CD14-positive monocyte (primary cell): ENCODE results near the gene TPRN. TPM values are rescaled to one million over a fixed set of nuclear protein-coding genes. Genes with fewer than 3 reads are reported as not detected.

Experiments
- DNase-seq, 3 donors: peaks; one replicate each; pipeline ENCODE4 v3.0.0-alpha.2; 2011 to 2022
- H2AFZ ChIP-seq: 2 replicates; pipeline ENCODE4 v1.6.0; 2012; ENCODE audit warnings: mild to moderate bottlenecking, low read depth, low read length, inconsistent platforms; ENCODE audit not compliant: insufficient read depth, poor library complexity, severe bottlenecking
- H3K27ac ChIP-seq, 2 donors: 1 replicate in 1 of 2; 2 replicates in 1 of 2; pipeline ENCODE4 v1.5.1; 2012 to 2013; ENCODE audit warnings: low read length in 2 of 2, control low read depth in 1 of 2, inconsistent platforms in 1 of 2, low read depth in 1 of 2, mild to moderate bottlenecking in 1 of 2
- H3K27me3 ChIP-seq, 2 donors: one replicate each; pipeline versions ENCODE4 v1.6.0 to v1.6.1; 2011 to 2013; ENCODE audit warnings: low read length in 2 of 2; ENCODE audit not compliant: control insufficient read depth in 2 of 2, insufficient read depth in 2 of 2
- H3K36me3 ChIP-seq, 2 donors: replicated peaks in 1 of 2; 1 replicate in 1 of 2; 2 replicates in 1 of 2; pipeline versions ENCODE4 v1.5.1 to v1.6.1; 2012 to 2013; ENCODE audit warnings: low read length in 2 of 2, control low read depth in 1 of 2, inconsistent platforms in 1 of 2, mild to moderate bottlenecking in 1 of 2; ENCODE audit not compliant: insufficient read depth in 2 of 2, control insufficient read depth in 1 of 2
- H3K4me1 ChIP-seq, 2 donors: 1 replicate in 1 of 2; 2 replicates in 1 of 2; pipeline versions ENCODE4 v1.5.1 to v1.6.1; 2012 to 2013; ENCODE audit warnings: low read length in 2 of 2, control low read depth in 1 of 2, inconsistent platforms in 1 of 2, mild to moderate bottlenecking in 1 of 2, moderate library complexity in 1 of 2; ENCODE audit not compliant: insufficient read depth in 2 of 2, control insufficient read depth in 1 of 2
- H3K4me2 ChIP-seq: replicated peaks from 2 replicates; pipeline ENCODE3; 2012; ENCODE audit warnings: low read length, moderate library complexity, mild to moderate bottlenecking; ENCODE audit not compliant: poor library complexity, severe bottlenecking; ENCODE audit errors: extremely low read depth
- H3K4me3 ChIP-seq, 3 experiments: fragments of 200-600 bp in 1 of 3; sonication (generic) in 1 of 3; replicated peaks in 1 of 3; 1 replicate in 2 of 3; 2 replicates in 1 of 3; pipeline ENCODE4 v1.5.1; 2011 to 2013; ENCODE audit warnings: low read length in 3 of 3, mild to moderate bottlenecking in 3 of 3, control low read depth in 2 of 3, low read depth in 2 of 3, inconsistent platforms in 1 of 3, moderate library complexity in 1 of 3
- H3K79me2 ChIP-seq: 2 replicates; pipeline ENCODE4 v1.6.0; 2012; ENCODE audit warnings: mild to moderate bottlenecking, control low read depth, inconsistent platforms, low read length, moderate library complexity; ENCODE audit not compliant: insufficient read depth
- H3K9ac ChIP-seq: 2 replicates; pipeline ENCODE4 v1.6.0; 2017; ENCODE audit warnings: low read length, mild to moderate bottlenecking; ENCODE audit not compliant: insufficient read depth, poor library complexity, severe bottlenecking
- H3K9me3 ChIP-seq, 2 donors: replicated peaks in 1 of 2; 1 replicate in 1 of 2; 2 replicates in 1 of 2; pipeline versions ENCODE4 v1.5.1 to v1.6.1; 2012 to 2013; ENCODE audit warnings: low read length in 2 of 2, control low read depth in 1 of 2; ENCODE audit not compliant: control insufficient read depth in 1 of 2, insufficient read depth in 1 of 2
- H4K20me1 ChIP-seq: 2 replicates; pipeline ENCODE4 v1.6.0; 2012; ENCODE audit warnings: mild to moderate bottlenecking, low read length, control low read depth, moderate library complexity; ENCODE audit not compliant: insufficient read depth
- H3K27ac Mint-ChIP-seq, 7 donors: one replicate each; pipeline ENCODE4 v1.8.0; 2020; ENCODE audit warnings: mild to moderate bottlenecking in 7 of 7, mixed read lengths in 7 of 7, moderate library complexity in 6 of 7, inconsistent platforms in 2 of 7
- H3K27me3 Mint-ChIP-seq, 3 donors: one replicate each; pipeline ENCODE4 v1.8.0; 2021 to 2022; ENCODE audit warnings: low read depth in 3 of 3, mild to moderate bottlenecking in 3 of 3, mixed read lengths in 3 of 3, moderate library complexity in 3 of 3, inconsistent platforms in 1 of 3
- H3K36me3 Mint-ChIP-seq, 2 donors: one replicate each; pipeline ENCODE4 v1.8.0; 2020; ENCODE audit warnings: mixed read lengths in 2 of 2, inconsistent platforms in 1 of 2, mild to moderate bottlenecking in 1 of 2
- H3K4me1 Mint-ChIP-seq: one replicate; pipeline ENCODE4 v1.8.0; 2020; ENCODE audit warnings: mild to moderate bottlenecking, mixed read lengths
- H3K4me3 Mint-ChIP-seq, 2 donors: one replicate each; pipeline ENCODE4 v1.8.0; 2020; ENCODE audit warnings: mild to moderate bottlenecking in 2 of 2, mixed read lengths in 2 of 2, moderate library complexity in 1 of 2
- H3K9me3 Mint-ChIP-seq, 7 donors: one replicate each; pipeline ENCODE4 v1.8.0; 2020 to 2022; ENCODE audit warnings: mixed read lengths in 7 of 7, mild to moderate bottlenecking in 6 of 7, moderate library complexity in 6 of 7, inconsistent platforms in 2 of 7
- CTCF ChIP-seq: fragments of 200-600 bp; IDR thresholded peaks from one replicate; pipeline ENCODE4 v1.8.0; 2022; ENCODE audit warnings: antibody characterized with exemption, mild to moderate bottlenecking
- WGBS: methylation state at CpG from one replicate; pipeline ENCODE4 v1.1.5; 2013; ENCODE audit warnings: missing lambda C conversion rate; ENCODE audit not compliant: insufficient coverage; 5-methylcytosine and 5-hydroxymethylcytosine counted together
- intact Hi-C, 2 donors: fragments of 100-400 bp; cut with micrococcal nuclease; formaldehyde crosslinking; loops; one replicate each; pipeline versions ENCODE4 v1.15.0 to v1.15.1; 2023
- polyA plus RNA-seq, 3 donors: library from polyadenylated mRNA; depleted of rRNA in 1 of 3; unstranded in 2 of 3; stranded (reverse) in 1 of 3; fragments of 300-500 nt in 2 of 3; fragments of >200 nt in 1 of 3; fragmentation: Illumina TruSeq in 2 of 3; gene quantifications; 1 replicate in 2 of 3; 2 replicates in 1 of 3; pipeline ENCODE4 v1.2.3, GENCODE V29; 2012 to 2021

TPRN gene
- polyA plus RNA-seq, 3 donors, result 0.30 to 4.6 (median 0.46) TPM

GRCh38 chr9:137214620-137215019 lies 14.1 kb upstream of the TPRN start:
- Histone ChIP-seq H3K4me1 (peaks cover 4 to 19% of the 10 kb centered on the region in 2 donors), H3K4me3 (no peak overlapping the region), H3K9me3 (no peaks in the 10 kb centered on the region), H3K79me2 (no peaks in the 10 kb centered on the region), H4K20me1 (no peaks in the 10 kb centered on the region), H3K36me3 (peaks cover 30 to 41% of the 10 kb centered on the region in 2 donors), H3K27ac (no peak overlapping the region), H3K27me3 (no peaks in the 10 kb centered on the region), H3K9ac (no peak overlapping the region), H3K4me2 (no peak overlapping the region), H2AFZ (no peak overlapping the region)
- WGBS, result 99% methylated on average over 14 of the region's 19 CpGs
- Mint-ChIP-seq H3K4me3 (no peak overlapping the region), H3K9me3 (no peaks in the 10 kb centered on the region), H3K27ac (no peak overlapping the region), H3K36me3 (peaks cover 19 to 47% of the 10 kb centered on the region in 2 donors), H3K4me1 (peaks cover 5% of the 10 kb centered on the region), H3K27me3 (peaks cover 0 to 4% (median 0%) of the 10 kb centered on the region in 3 donors)
- no peak for TF ChIP-seq CTCF
- DNase-seq, result no peak
- intact Hi-C loops, result no loop called here

GRCh38 chr9:137213160-137214060 lies 12.9 kb upstream of the TPRN start:
- no peaks in the 10 kb centered on the region for H4K20me1 ChIP-seq
- no peaks in the 10 kb centered on the region for H3K27me3 ChIP-seq
- H3K4me3 Mint-ChIP-seq, result no peak overlapping the region
- H3K4me3 ChIP-seq, result no peak overlapping the region
- TF ChIP-seq CTCF, result peak; percentile 9
- H3K27ac Mint-ChIP-seq, result peak overlapping the region in 1 of 7 donors; percentile 50
- no peak overlapping the region for H3K4me2 ChIP-seq
- H3K36me3 ChIP-seq, result peaks cover 34 to 52% of the 10 kb centered on the region in 2 donors
- H3K36me3 Mint-ChIP-seq, result peaks cover 27 to 58% of the 10 kb centered on the region in 2 donors
- H3K4me1 ChIP-seq, result peaks cover 0 to 10% of the 10 kb centered on the region in 2 donors
- H3K9me3 Mint-ChIP-seq, result no peaks in the 10 kb centered on the region
- H3K27ac ChIP-seq, result no peak overlapping the region
- DNase-seq, result no peak
- H3K4me1 Mint-ChIP-seq, result peaks cover under 1% of the 10 kb centered on the region
- intact Hi-C loops, result no loop called here
- 93% methylated on average over 49 of the region's 49 CpGs for WGBS
- no peak overlapping the region for H2AFZ ChIP-seq
- H3K9me3 ChIP-seq, result no peaks in the 10 kb centered on the region
- no peak overlapping the region for H3K9ac ChIP-seq
- peaks cover 0 to 4% (median 0%) of the 10 kb centered on the region in 3 donors for H3K27me3 Mint-ChIP-seq
- H3K79me2 ChIP-seq, result no peaks in the 10 kb centered on the region
